ENCODE data around the gene PDZRN4. TPM values are rescaled to one million over a fixed set of nuclear protein-coding genes. Genes with fewer than 3 reads are reported as not detected.

Gene PDZRN4
- total and polyA plus RNA-seq, 9 donors: 1.5 to 11.0 (median 4.1) TPM

GRCh38 chr12:41486718-41487117 is 298.6 kb downstream of the PDZRN4 start:
- 69 to 89% (median 80%) methylated on average over 2 of the region's 2 CpGs for WGBS, 3 donors
- no peak overlapping the region for H3K27ac ChIP-seq
- no peaks in the 10 kb centered on the region for H3K9me3 ChIP-seq
- no peaks in the 10 kb centered on the region for H3K27me3 ChIP-seq
- no peaks in the 10 kb centered on the region for H3K36me3 ChIP-seq
- H3K4me3 ChIP-seq: no peak overlapping the region
- no peaks in the 10 kb centered on the region for H3K4me1 ChIP-seq (ENCODE audit: insufficient read depth)
- intact Hi-C loops (cut with DNase I): no loop called here
- TF ChIP-seq POLR2A (IDR thresholded peaks at IDR 0.05): no peak
- no peak for TF ChIP-seq EP300 (IDR thresholded peaks at IDR 0.05)
- no peak for TF ChIP-seq CTCF (IDR thresholded peaks at IDR 0.05)
- DNase-seq: no peak

- intact Hi-C loops (cut with DNase I): no loop called here
- Histone ChIP-seq H3K4me1 (ENCODE audit: insufficient read depth) (no peaks in the 10 kb centered on the region), H3K27me3 (no peaks in the 10 kb centered on the region), H3K36me3 (no peaks in the 10 kb centered on the region), H3K9me3 (no peaks in the 10 kb centered on the region), H3K4me3 (no peak overlapping the region), H3K27ac (no peak overlapping the region)
- 71 to 75% (median 73%) methylated on average over 4 of the region's 4 CpGs for WGBS, 3 donors
- no peak for DNase-seq
- no peak for TF ChIP-seq CTCF (IDR thresholded peaks at IDR 0.05)
- no peak for TF ChIP-seq POLR2A (IDR thresholded peaks at IDR 0.05)
- no peak for TF ChIP-seq EP300 (IDR thresholded peaks at IDR 0.05)
These were observed 307.9 kb downstream of the PDZRN4 start for GRCh38 chr12:41496009-41496408.

GRCh38 chr12:41497409-41497808 is 309.3 kb downstream of the PDZRN4 start:
- DNase-seq: no peak
- H3K9me3 ChIP-seq: no peaks in the 10 kb centered on the region
- H3K27me3 ChIP-seq: no peaks in the 10 kb centered on the region
- H3K36me3 ChIP-seq: no peaks in the 10 kb centered on the region
- no peak for TF ChIP-seq CTCF (IDR thresholded peaks at IDR 0.05)
- TF ChIP-seq EP300 (IDR thresholded peaks at IDR 0.05): no peak
- TF ChIP-seq POLR2A (IDR thresholded peaks at IDR 0.05): no peak
- intact Hi-C loops (cut with DNase I): no loop called here
- WGBS, 3 donors: 69 to 84% (median 79%) methylated on average over 2 of the region's 2 CpGs
- H3K4me3 ChIP-seq: no peak overlapping the region
- H3K4me1 ChIP-seq (ENCODE audit: insufficient read depth): no peaks in the 10 kb centered on the region
- no peak overlapping the region for H3K27ac ChIP-seq

- no peak for TF ChIP-seq CTCF (IDR thresholded peaks at IDR 0.05)
- TF ChIP-seq POLR2A (IDR thresholded peaks at IDR 0.05): no peak
- TF ChIP-seq EP300 (IDR thresholded peaks at IDR 0.05): no peak
- Histone ChIP-seq H3K4me1 (ENCODE audit: insufficient read depth) (no peaks in the 10 kb centered on the region), H3K27me3 (no peaks in the 10 kb centered on the region), H3K27ac (no peak overlapping the region), H3K9me3 (no peaks in the 10 kb centered on the region), H3K4me3 (no peak overlapping the region), H3K36me3 (no peaks in the 10 kb centered on the region)
- DNase-seq: no peak
- WGBS, 3 donors: 95 to 97% (median 95%) methylated on average over 6 of the region's 6 CpGs
- intact Hi-C loops (cut with DNase I): no loop called here
These were observed 316.9 kb downstream of the PDZRN4 start for GRCh38 chr12:41504976-41505375.

- Histone ChIP-seq H3K9me3 (no peaks in the 10 kb centered on the region), H3K4me1 (ENCODE audit: insufficient read depth) (no peaks in the 10 kb centered on the region), H3K4me3 (no peak overlapping the region), H3K36me3 (no peaks in the 10 kb centered on the region), H3K27ac (no peak overlapping the region), H3K27me3 (no peaks in the 10 kb centered on the region)
- 90 to 93% (median 92%) methylated on average over 3 of the region's 3 CpGs for WGBS, 3 donors
- intact Hi-C loops (cut with DNase I): no loop called here
- no peak for DNase-seq
- TF ChIP-seq POLR2A (IDR thresholded peaks at IDR 0.05) (no peak), EP300 (IDR thresholded peaks at IDR 0.05) (no peak), CTCF (IDR thresholded peaks at IDR 0.05) (no peak)
These were observed 319.2 kb downstream of the PDZRN4 start for GRCh38 chr12:41507286-41507685.

Measured in ovary (tissue), 9 donors.